22Rv1 (cell line): ENCODE results near the gene CABCOCO1.

Source experiments
- ZFX ChIP-seq: fragments of 450-650 bp; IDR thresholded peaks from 2 replicates; pipeline ENCODE4 v1.6.1; 2017; ENCODE audit warnings: antibody characterized with exemption, borderline replicate concordance
- TF ChIP-seq, protein P1 (sequence below): fragments of 450-650 bp; IDR thresholded peaks from 2 replicates; pipeline ENCODE4 v1.5.1; 2017; ENCODE audit warnings: mild to moderate bottlenecking

DNA sequence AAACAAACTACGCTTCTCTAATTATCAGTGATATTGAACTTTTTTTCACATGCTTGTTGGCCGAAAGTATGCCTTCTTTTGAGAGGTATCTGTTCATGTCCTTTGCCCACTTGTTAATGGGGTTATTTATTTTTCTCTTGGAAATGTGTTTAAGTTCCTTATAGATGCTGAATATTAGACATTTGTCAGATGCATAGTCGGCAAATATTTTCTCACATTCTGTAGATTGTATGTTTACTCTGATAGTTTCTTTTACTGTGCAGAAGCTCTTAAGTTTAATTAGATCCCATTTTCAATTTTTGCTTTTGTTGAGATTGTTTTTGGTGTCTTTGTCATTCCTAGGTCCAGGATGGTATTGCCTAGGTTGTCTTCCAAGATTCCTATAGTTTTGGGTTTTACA is 73.2 kb downstream of the CABCOCO1 start:
- TF ChIP-seq, protein P1, sequence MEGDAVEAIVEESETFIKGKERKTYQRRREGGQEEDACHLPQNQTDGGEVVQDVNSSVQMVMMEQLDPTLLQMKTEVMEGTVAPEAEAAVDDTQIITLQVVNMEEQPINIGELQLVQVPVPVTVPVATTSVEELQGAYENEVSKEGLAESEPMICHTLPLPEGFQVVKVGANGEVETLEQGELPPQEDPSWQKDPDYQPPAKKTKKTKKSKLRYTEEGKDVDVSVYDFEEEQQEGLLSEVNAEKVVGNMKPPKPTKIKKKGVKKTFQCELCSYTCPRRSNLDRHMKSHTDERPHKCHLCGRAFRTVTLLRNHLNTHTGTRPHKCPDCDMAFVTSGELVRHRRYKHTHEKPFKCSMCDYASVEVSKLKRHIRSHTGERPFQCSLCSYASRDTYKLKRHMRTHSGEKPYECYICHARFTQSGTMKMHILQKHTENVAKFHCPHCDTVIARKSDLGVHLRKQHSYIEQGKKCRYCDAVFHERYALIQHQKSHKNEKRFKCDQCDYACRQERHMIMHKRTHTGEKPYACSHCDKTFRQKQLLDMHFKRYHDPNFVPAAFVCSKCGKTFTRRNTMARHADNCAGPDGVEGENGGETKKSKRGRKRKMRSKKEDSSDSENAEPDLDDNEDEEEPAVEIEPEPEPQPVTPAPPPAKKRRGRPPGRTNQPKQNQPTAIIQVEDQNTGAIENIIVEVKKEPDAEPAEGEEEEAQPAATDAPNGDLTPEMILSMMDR = no peak
- TF ChIP-seq ZFX = no peak
